Panc1 (cell line): ENCODE results near the gene GIMAP4.

ENCODE experiments used
- CTCF ChIP-seq: fragments of 450-650 bp; IDR thresholded peaks from 2 replicates; pipeline ENCODE4 v1.5.1; 2017; ENCODE audit warnings: mild to moderate bottlenecking
- POLR2AphosphoS5 ChIP-seq: IDR thresholded peaks from 2 replicates; pipeline ENCODE4 v1.6.1; 2012; ENCODE audit warnings: mild to moderate bottlenecking, low read depth, low read length, moderate library complexity

- no peak for TF ChIP-seq CTCF
- no peak for TF ChIP-seq POLR2AphosphoS5
These were observed 2.0 kb upstream of the GIMAP4 start for GRCh38 chr7:150565239-150565638.
